Mesenchymal stem cell (in vitro differentiated cells and primary cell): ENCODE data around the gene LY6G5B. TPM values are rescaled to one million over a fixed set of nuclear protein-coding genes. Genes with fewer than 3 reads are reported as not detected.
A peak's percentile ranks its signal among the peaks of the same experiment; 100 is the strongest.

Source experiments
- DNase-seq: peaks from one replicate; pipeline ENCODE4 v3.0.0-alpha.2; 2013
- H2AFZ ChIP-seq: one replicate; pipeline ENCODE4 v1.6.1; 2013; ENCODE audit warnings: low read depth, mild to moderate bottlenecking, control low read depth, inconsistent platforms, low read length, moderate library complexity
- H2AK5ac ChIP-seq: 2 replicates; pipeline ENCODE4 v1.6.1; 2013; ENCODE audit warnings: low read length, moderate library complexity, mild to moderate bottlenecking, inconsistent platforms; ENCODE audit not compliant: severe bottlenecking
- H2BK120ac ChIP-seq: one replicate; pipeline ENCODE4 v1.6.1; 2013; ENCODE audit warnings: low read depth, mild to moderate bottlenecking, inconsistent platforms, low read length, moderate library complexity
- H2BK12ac ChIP-seq, 2 experiments: one replicate each; pipeline ENCODE4 v1.6.1; 2013; ENCODE audit warnings: inconsistent platforms in 2 of 2, low read length in 2 of 2, mild to moderate bottlenecking in 2 of 2, moderate library complexity in 2 of 2, control low read depth in 1 of 2
- H2BK15ac ChIP-seq: one replicate; pipeline ENCODE4 v1.6.1; 2013; ENCODE audit warnings: mild to moderate bottlenecking, low read depth, inconsistent platforms; ENCODE audit not compliant: poor library complexity, severe bottlenecking
- H2BK5ac ChIP-seq: 2 replicates; pipeline ENCODE4 v1.6.1; 2013; ENCODE audit warnings: low read depth, mild to moderate bottlenecking, low read length, control low read depth, inconsistent platforms; ENCODE audit not compliant: poor library complexity, severe bottlenecking
- H3K14ac ChIP-seq, 2 experiments: one replicate each; pipeline ENCODE4 v1.6.1; 2013; ENCODE audit warnings: inconsistent platforms in 2 of 2, low read length in 2 of 2, control low read depth in 1 of 2, mild to moderate bottlenecking in 1 of 2, moderate library complexity in 1 of 2
- H3K18ac ChIP-seq, 2 experiments: one replicate each; pipeline ENCODE4 v1.6.1; 2013; ENCODE audit warnings: inconsistent platforms in 2 of 2, low read length in 2 of 2, control low read depth in 1 of 2, low read depth in 1 of 2, mild to moderate bottlenecking in 1 of 2
- H3K23ac ChIP-seq, 2 experiments: one replicate each; pipeline ENCODE4 v1.6.1; 2013; ENCODE audit warnings: inconsistent platforms in 2 of 2, low read length in 2 of 2, mild to moderate bottlenecking in 2 of 2, moderate library complexity in 2 of 2, control low read depth in 1 of 2
- H3K27ac ChIP-seq: 2 replicates; pipeline ENCODE4 v1.5.1; 2013; ENCODE audit warnings: mild to moderate bottlenecking, moderate library complexity, low read length, control low read depth, inconsistent platforms; ENCODE audit not compliant: poor library complexity, severe bottlenecking
- H3K27me3 ChIP-seq, 2 experiments: 2 replicates each; pipeline versions ENCODE4 v1.6.1 to v1.7.0; 2013; ENCODE audit warnings: low read length in 2 of 2, mild to moderate bottlenecking in 2 of 2, moderate library complexity in 2 of 2, control low read depth in 1 of 2, inconsistent platforms in 1 of 2; ENCODE audit not compliant: control insufficient read depth in 1 of 2, insufficient read depth in 1 of 2
- H3K36me3 ChIP-seq, 2 experiments: 2 replicates each; pipeline versions ENCODE4 v1.6.1 to v1.7.0; 2013; ENCODE audit warnings: low read length in 2 of 2, control low read depth in 1 of 2, inconsistent platforms in 1 of 2, low read depth in 1 of 2, mild to moderate bottlenecking in 1 of 2; ENCODE audit not compliant: insufficient read depth in 2 of 2, control insufficient read depth in 1 of 2
- H3K4ac ChIP-seq, 2 experiments: one replicate each; pipeline ENCODE4 v1.6.1; 2013; ENCODE audit warnings: inconsistent platforms in 2 of 2, low read length in 2 of 2, mild to moderate bottlenecking in 2 of 2, moderate library complexity in 2 of 2, control low read depth in 1 of 2, low read depth in 1 of 2
- H3K4me1 ChIP-seq: 2 replicates; pipeline ENCODE4 v1.6.1; 2013; ENCODE audit warnings: low read depth, low read length, control low read depth; ENCODE audit not compliant: control insufficient read depth, insufficient read depth
- H3K4me2 ChIP-seq: 2 replicates; pipeline ENCODE4 v1.6.1; 2013; ENCODE audit warnings: low read length, mild to moderate bottlenecking, inconsistent platforms; ENCODE audit not compliant: poor library complexity, severe bottlenecking
- H3K4me3 ChIP-seq, 2 experiments: 2 replicates each; pipeline versions ENCODE4 v1.5.1 to v1.7.0; 2013; ENCODE audit warnings: low read length in 2 of 2, mild to moderate bottlenecking in 2 of 2, control low read depth in 1 of 2, low read depth in 1 of 2; ENCODE audit not compliant: insufficient read depth in 1 of 2
- H3K79me1 ChIP-seq: replicated peaks from 2 replicates; pipeline ENCODE4 v1.6.1; 2013; ENCODE audit warnings: mild to moderate bottlenecking, control low read depth, low read length, inconsistent platforms; ENCODE audit not compliant: poor library complexity, severe bottlenecking
- H3K9ac ChIP-seq: 2 replicates; pipeline ENCODE4 v1.7.0; 2013; ENCODE audit warnings: mild to moderate bottlenecking, low read length, moderate library complexity
- H3K9me3 ChIP-seq: 2 replicates; pipeline ENCODE4 v1.7.0; 2013; ENCODE audit warnings: mild to moderate bottlenecking, low read length; ENCODE audit not compliant: control insufficient read depth
- H4K8ac ChIP-seq: one replicate; pipeline ENCODE4 v1.6.1; 2013; ENCODE audit warnings: inconsistent platforms, mild to moderate bottlenecking, low read length, moderate library complexity
- H4K91ac ChIP-seq: one replicate; pipeline ENCODE4 v1.6.1; 2013; ENCODE audit warnings: mild to moderate bottlenecking, low read length, inconsistent platforms
- WGBS: methylation state at CpG from one replicate; pipeline ENCODE4 v1.1.7; 2013; ENCODE audit warnings: mixed read lengths; 5-methylcytosine and 5-hydroxymethylcytosine counted together
- small RNA-seq: library from polyadenylated mRNA; stranded (forward); fragments of <200 nt; extraction: miRNeasy Mini kit (QIAGEN cat#:217004); gene quantifications from one replicate; pipeline ENCODE3, GENCODE V24; 2013; ENCODE audit warnings: low read depth

Gene LY6G5B

GRCh38 chr6:31721351-31722020 is 51.7 kb downstream of the LY6G5B start, which contains the start of gene LY6G6C:
TSS of gene LY6G6C (minus strand) at chr6:31721746. CDS start at chr6:31721679, 67 bp downstream.
- Histone ChIP-seq H3K14ac (no peak within 1 kb of the TSS), H3K4ac (no peak within 1 kb of the TSS), H3K23ac (no peak within 1 kb of the TSS), H4K8ac (no peak within 1 kb of the TSS), H3K27me3 (peaks cover 0 to 10% of the 10 kb centered on the region in 2 experiments), H3K18ac (no peak within 1 kb of the TSS), H2BK15ac (no peak within 1 kb of the TSS), H3K9ac (no peak within 1 kb of the TSS), H2AFZ (no peak within 1 kb of the TSS), H2BK120ac (no peak within 1 kb of the TSS), H2AK5ac (no peak within 1 kb of the TSS), H4K91ac (no peak within 1 kb of the TSS), H3K4me2 (no peak within 1 kb of the TSS), H3K27ac (no peak within 1 kb of the TSS), H3K4me3 (no peak within 1 kb of the TSS), H3K4me1 (no peaks in the 10 kb centered on the region), H2BK12ac (no peak within 1 kb of the TSS), H2BK5ac (no peak within 1 kb of the TSS), H3K9me3 (no peaks in the 10 kb centered on the region), H3K79me1 (no peaks in the 10 kb centered on the region), H3K36me3 (peaks cover 10 to 21% of the 10 kb centered on the region in 2 experiments)
- no peak for DNase-seq
- WGBS = 87% methylated on average over 4 of the region's 4 CpGs

DNA sequence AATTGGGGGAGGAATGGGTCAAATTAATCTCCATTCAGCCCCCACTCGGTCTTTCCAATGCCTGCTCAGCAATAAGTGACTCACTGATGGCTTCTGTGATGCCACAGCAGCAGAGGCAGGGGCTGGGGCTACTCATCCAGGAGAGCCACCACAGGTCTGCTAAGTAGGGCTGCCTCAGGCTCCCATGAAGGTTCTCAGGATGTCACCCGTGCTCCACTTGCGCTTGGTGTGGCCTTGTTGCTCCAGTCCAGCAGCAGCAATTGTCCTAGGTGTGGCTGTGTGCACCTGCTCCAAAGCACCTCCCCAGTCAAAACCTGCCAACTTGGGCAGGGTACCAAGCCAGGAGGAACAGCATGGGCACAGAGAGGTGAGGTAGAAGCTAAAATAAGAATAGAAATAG is 52.4 kb downstream of the LY6G5B start:
- H3K4me3 ChIP-seq = no peak overlapping the region
- no peaks in the 10 kb centered on the region for H3K4me1 ChIP-seq
- H3K9ac ChIP-seq = no peak overlapping the region
- WGBS = 92% methylated on average over 3 of the region's 3 CpGs
- no peak overlapping the region for H2BK5ac ChIP-seq
- H4K8ac ChIP-seq = no peak overlapping the region
- no peak for DNase-seq
- no peak overlapping the region for H3K18ac ChIP-seq
- no peak overlapping the region for H2BK15ac ChIP-seq
- no peak overlapping the region for H3K4ac ChIP-seq
- no peaks in the 10 kb centered on the region for H3K9me3 ChIP-seq
- H3K27me3 ChIP-seq = peaks cover 0 to 10% of the 10 kb centered on the region in 2 experiments
- no peak overlapping the region for H2BK12ac ChIP-seq
- no peak overlapping the region for H3K23ac ChIP-seq
- H2BK120ac ChIP-seq = no peak overlapping the region
- H2AFZ ChIP-seq = no peak overlapping the region
- H4K91ac ChIP-seq = no peak overlapping the region
- H3K14ac ChIP-seq = no peak overlapping the region
- peaks cover 17 to 26% of the 10 kb centered on the region in 2 experiments for H3K36me3 ChIP-seq
- no peak overlapping the region for H3K27ac ChIP-seq
- peaks cover under 1% of the 10 kb centered on the region for H3K79me1 ChIP-seq
- H3K4me2 ChIP-seq = no peak overlapping the region
- H2AK5ac ChIP-seq = no peak overlapping the region

Small RNAs within 50 kb of the gene (small RNA-seq; reads per million reads assigned to genes)
- gene LY6G6D (not detected), gene MIR4646 (not detected), gene MIR6832 (not detected), gene RF00019 (not detected), gene SNORA38 (16.7 reads per million, percentile 85 among the genes with 10 or more reads in this experiment)
